HG03066 (cell line): Measurements from ENCODE around the gene PPARD.
"Not testable (repeated sequence)": the region's sequence is repeated elsewhere in the genome, so short reads cannot be mapped to it uniquely, and the experiment has no call there.

ENCODE experiments used
- ATAC-seq: cut with Tn5 transposase; IDR thresholded peaks from one replicate; pipeline ENCODE4 v1.9.1; 2021; ENCODE audit warnings: low read depth; ENCODE audit not compliant: unreplicated experiment

PPARD gene

DNA sequence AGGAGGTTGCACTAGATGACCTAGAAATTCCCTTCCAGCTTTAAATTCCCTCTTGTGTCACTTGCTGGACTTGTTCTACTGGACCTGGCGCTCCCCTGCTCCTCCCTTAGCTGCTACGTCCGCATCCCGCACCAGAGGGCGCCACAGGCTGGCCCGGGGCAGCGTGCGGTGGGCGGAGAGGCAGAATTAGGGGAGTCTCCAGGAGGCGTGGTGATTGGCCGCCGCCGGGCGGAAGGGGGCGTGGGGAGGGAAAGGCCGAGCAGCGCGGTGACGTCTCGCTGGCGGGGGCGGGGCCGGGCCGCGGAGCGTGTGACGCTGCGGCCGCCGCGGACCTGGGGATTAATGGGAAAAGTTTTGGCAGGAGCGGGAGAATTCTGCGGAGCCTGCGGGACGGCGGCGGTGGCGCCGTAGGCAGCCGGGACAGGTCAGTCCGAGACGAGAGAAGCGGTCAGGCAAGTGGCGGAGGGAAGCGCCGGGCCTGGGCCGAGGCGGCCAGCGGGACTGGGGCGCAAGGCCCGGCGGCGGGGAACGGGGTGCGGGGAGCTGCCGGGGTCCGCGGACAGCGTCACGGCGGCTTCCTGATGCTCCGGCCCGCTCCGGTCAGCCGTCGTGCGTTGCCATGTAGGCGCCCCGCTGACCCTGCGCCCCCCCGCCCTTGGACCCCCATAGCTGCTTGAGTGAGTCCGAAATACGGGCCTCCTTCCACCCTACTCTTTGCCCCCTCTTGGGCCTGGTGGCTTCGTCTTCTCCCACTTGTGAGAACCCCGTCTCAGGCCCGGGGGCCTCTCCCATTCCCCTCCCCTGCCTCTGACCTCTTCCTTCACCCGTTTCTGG, at the start of gene PPARD:
PPARD (plus strand) TSS at position 301 of the 834 bp plus-strand sequence. CDS start 68,530 bp downstream, outside the sequence.
- ATAC-seq = peak; percentile 94

DNA sequence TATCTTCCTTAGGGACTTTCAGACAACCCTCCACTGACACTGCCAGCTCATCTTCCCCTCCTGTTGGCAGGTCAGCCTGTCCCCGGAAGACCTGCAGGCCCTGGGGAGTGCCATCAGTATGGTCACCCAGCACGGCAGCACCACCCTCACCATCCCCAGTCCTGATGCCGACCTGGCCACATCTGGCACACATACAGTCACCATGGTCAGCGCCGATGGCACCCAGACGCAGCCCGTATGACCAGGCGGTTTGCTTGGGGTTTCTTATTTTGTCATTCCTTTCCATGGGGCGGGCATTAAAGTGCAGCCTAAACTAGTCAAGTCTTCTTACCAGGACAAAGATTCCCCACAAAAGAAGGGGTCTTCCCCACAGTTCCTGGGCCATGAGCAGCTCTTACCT, 48.7 kb upstream of the PPARD start:
- ATAC-seq = no peak

- no peak for ATAC-seq
Measured at GRCh38 chr6:35294308-35294945, 47.9 kb upstream of the PPARD start.

DNA sequence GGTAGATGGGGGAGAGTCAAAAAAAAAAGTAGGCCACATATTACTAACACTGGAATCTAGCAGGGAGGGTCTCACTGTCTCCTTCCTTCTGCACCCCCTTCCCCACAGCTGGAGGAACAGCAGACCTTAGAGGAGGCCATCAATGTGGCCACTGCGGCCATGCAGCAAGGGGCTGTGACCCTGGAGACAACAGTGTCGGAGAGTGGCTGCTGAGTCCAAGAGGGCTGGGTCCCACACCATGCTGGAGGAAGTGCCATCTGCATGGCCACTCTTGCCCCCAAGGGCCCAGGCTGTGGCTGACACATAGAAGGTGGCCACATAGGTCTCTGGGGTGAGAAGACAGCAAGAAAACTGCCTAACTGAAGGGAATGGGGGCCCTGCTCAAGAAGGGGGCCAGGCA, 47.3 kb upstream of the PPARD start:
- ATAC-seq = no peak

- no peak for ATAC-seq
Measured at GRCh38 chr6:35295521-35296315, 46.6 kb upstream of the PPARD start.

- ATAC-seq = no peak
Measured at GRCh38 chr6:35296931-35297600, 45.3 kb upstream of the PPARD start.

- ATAC-seq = peak; percentile 75
Measured at GRCh38 chr6:35297601-35298481, 44.5 kb upstream of the PPARD start, which contains the start of gene DEF6. TSS of gene DEF6 (plus strand) at chr6:35297818. CDS start at chr6:35297857, 39 bp downstream.

GRCh38 chr6:35298625-35299140, 43.7 kb upstream of the PPARD start:
- no peak for ATAC-seq

GRCh38 chr6:35299674-35300073, 42.7 kb upstream of the PPARD start:
- ATAC-seq = no peak

DNA sequence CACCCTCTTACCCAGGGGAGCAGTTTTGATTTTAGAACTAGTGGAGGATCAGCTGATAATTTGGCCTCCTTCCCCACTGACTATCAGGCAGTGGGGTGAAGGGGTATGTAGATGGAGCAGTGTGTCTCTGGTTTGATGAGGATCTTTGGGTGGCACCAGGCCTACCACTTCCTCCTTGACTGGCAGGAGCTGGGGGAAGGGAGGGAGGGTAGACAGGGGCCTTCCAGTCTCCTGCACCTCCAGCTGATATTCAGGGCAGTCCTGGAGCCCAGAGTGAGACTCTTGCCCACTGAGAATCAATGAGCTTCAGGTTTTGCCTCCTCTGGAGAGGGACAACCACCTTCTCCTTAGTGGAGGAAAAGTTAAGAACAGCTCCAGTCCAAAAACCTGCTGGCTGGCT, 41.5 kb upstream of the PPARD start:
- ATAC-seq = no peak

GRCh38 chr6:35302604-35303241, 39.6 kb upstream of the PPARD start:
- ATAC-seq = peak; percentile 67

DNA sequence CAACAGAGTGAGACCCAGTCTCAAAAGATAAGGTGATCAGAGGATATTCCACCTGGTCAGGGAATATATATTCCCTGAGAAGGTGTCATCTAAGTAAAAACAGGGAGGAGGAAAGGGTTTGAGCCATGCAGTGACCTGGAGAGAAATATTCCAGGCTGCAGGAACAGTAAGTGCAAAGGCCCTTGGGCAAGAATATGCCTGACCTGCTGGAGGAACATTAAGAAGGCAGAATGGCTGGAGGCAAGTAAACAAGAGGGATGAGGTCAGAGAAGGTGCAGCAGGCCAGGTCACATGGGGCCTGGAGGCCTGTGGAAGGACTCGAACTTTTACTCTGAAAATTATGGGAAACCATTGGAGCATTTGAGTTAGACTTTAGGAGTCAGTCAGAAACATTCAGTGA, 38.1 kb upstream of the PPARD start:
- no peak for ATAC-seq

DNA sequence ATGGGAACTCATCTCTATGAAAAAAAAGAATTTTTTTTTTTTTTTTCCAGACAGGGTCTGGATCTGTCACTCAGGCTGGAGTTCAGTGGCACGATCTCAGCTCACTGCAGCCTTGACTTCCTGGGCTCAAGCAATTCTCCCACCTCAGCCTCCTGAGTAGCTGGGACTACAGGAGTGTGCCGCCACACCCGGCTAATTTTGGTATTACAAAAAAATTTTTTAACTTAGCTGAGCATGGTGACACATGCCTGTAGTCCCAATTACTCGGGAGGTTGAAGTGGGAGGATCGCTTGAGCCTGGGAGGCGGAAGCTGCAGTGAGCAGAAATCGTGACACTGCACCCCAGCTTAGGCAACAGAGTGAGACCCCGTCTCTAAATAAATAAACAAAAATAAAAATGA, 37.2 kb upstream of the PPARD start:
- no peak for ATAC-seq

- ATAC-seq = not testable (repeated sequence)
Measured at GRCh38 chr6:35307138-35307537, 35.2 kb upstream of the PPARD start.

GRCh38 chr6:35308543-35308942, 33.8 kb upstream of the PPARD start:
- ATAC-seq = not testable (repeated sequence)

DNA sequence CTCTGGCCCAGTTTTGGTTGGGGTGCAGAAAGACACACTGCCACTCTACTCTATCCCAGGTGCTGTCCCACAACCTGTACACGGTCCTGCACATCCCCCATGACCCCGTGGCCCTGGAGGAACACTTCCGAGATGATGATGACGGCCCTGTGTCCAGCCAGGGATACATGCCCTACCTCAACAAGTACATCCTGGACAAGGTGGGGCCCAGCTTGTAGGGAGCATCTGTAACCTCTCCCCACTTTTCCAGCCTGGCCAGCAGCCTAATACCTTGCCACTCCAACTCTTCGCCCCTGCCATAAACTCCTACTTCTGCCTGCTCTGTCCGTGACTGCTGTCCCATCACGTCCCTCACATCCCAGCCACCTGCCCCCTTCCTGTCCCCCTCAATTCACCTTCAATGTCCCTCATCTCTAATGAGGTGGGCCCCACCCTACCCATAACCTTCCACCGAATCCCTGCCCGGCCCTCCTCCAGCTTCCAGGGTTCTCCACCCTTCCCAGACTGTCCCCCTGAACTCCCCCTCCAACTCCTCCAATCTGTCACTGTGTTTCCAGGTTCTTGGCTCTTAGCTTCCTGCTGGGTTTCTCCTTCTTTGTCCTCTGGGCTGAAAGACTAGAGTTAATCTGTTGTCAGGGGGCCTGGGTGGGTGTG, 32.6 kb upstream of the PPARD start:
- no peak for ATAC-seq

DNA sequence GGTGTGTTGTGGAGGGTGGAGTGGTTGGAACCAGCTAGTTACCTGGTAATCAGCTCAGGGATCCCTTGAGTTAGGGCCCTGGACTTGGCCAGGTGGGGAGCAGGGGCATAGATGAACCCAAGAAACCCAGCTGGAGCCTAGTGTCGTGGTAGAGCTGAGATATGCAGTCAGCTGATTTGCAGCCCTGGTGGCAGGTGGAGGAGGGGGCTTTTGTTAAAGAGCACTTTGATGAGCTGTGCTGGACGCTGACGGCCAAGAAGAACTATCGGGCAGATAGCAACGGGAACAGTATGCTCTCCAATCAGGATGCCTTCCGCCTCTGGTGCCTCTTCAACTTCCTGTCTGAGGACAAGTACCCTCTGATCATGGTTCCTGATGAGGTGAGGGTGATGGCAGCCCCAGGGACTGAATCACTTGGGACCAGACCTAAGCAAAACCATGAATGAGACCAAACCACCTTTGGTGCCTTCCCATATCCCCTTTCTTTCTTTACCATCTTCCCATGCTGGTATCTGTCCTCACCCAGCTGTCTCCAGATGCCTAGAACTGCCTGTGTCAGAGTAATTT, 32.0 kb upstream of the PPARD start:
- no peak for ATAC-seq
